GM12878 (cell line): ENCODE data around the gene MBD5. TPM values are rescaled to one million over a fixed set of nuclear protein-coding genes. Genes with fewer than 3 reads are reported as not detected.

Experiments used
- ATAC-seq: fragments of 200-7000 bp; cut with Tn5 transposase; 3 replicates; pipeline ENCODE4 v1.9.1; 2020; ENCODE audit warnings: mild to moderate bottlenecking, moderate library complexity
- BruUV-seq: library from RNA; stranded (reverse); fragments of 400-500 nt; replicated peaks from 2 replicates; lab custom pipeline; 2021; lab: Mats Ljungman, UMichigan
- CTCF ChIA-PET: fragments of 300-600 bp; sonication (Branson Sonifier 250); formaldehyde crosslinking; extraction: SDS; loops from one replicate; lab custom pipeline; 2021; ENCODE audit warnings: inconsistent platforms; lab: Yijun Ruan, JAX
- POLR2A ChIA-PET: fragments of 350-600 bp; formaldehyde crosslinking; extraction: SDS; loops from one replicate; lab custom pipeline; 2021; ENCODE audit warnings: inconsistent platforms; lab: Charles Lee
- RAD21 ChIA-PET: fragments of 300-600 bp; sonication (Branson Sonifier 250); formaldehyde crosslinking; loops from one replicate; lab custom pipeline; 2023; ENCODE audit warnings: antibody characterized with exemption; ENCODE audit not compliant: unreplicated experiment; lab: Charles Lee
- SMC1A ChIA-PET: fragments of 300-600 bp; sonication (Branson Sonifier 250); formaldehyde crosslinking; loops from one replicate; lab custom pipeline; 2023; ENCODE audit not compliant: unreplicated experiment, uncharacterized antibody; lab: Charles Lee
- DNase-seq: peaks from one replicate; pipeline ENCODE4 v3.0.0-alpha.2; 2011; ENCODE audit warnings: low read depth, low spot score
- FAIRE-seq: peaks from 3 replicates; lab custom pipeline; 2011; peaks lifted over from hg19 to GRCh38; lab: Jason Lieb, UNC
- H2AFZ ChIP-seq: 2 replicates; pipeline ENCODE4 v1.6.0; 2011; ENCODE audit warnings: low read depth, low read length, control low read depth; ENCODE audit not compliant: control insufficient read depth
- H3K27ac ChIP-seq: 2 replicates; pipeline ENCODE4 v1.5.1; 2011; ENCODE audit warnings: control low read depth; ENCODE audit not compliant: control insufficient read depth, insufficient read depth
- H3K27me3 ChIP-seq, 2 experiments: replicated peaks in 1 of 2; 2 replicates each; pipeline versions ENCODE4 v1.6.0 to v1.6.1; 2011; ENCODE audit warnings: low read length in 1 of 2; ENCODE audit not compliant: control insufficient read depth in 2 of 2, insufficient read depth in 2 of 2
- H3K36me3 ChIP-seq, 2 experiments: 2 replicates each; pipeline ENCODE4 v1.5.1; 2011; ENCODE audit warnings: low read length in 1 of 2; ENCODE audit not compliant: control insufficient read depth in 2 of 2, insufficient read depth in 2 of 2
- H3K4me1 ChIP-seq: 2 replicates; pipeline ENCODE4 v1.6.1; 2011; ENCODE audit warnings: mild to moderate bottlenecking, low read length, moderate library complexity, mixed read lengths; ENCODE audit not compliant: control insufficient read depth, insufficient read depth
- H3K4me2 ChIP-seq: 2 replicates; pipeline ENCODE4 v1.6.0; 2011; ENCODE audit warnings: control low read depth; ENCODE audit not compliant: control insufficient read depth, insufficient read depth
- H3K4me3 ChIP-seq: fragments of 200-600 bp; sonication (generic); 2 replicates; pipeline ENCODE4 v1.5.1; 2016
- H3K79me2 ChIP-seq: 2 replicates; pipeline ENCODE4 v1.6.0; 2011; ENCODE audit warnings: low read length; ENCODE audit not compliant: control insufficient read depth, insufficient read depth
- H3K9ac ChIP-seq: 2 replicates; pipeline ENCODE4 v1.8.0; 2011; ENCODE audit warnings: low read length, control low read depth, mixed read lengths; ENCODE audit not compliant: control insufficient read depth, insufficient read depth
- H3K9me3 ChIP-seq: replicated peaks from 3 replicates; pipeline ENCODE4 v1.5.1; 2011; ENCODE audit warnings: mild to moderate bottlenecking, low read length; ENCODE audit not compliant: control insufficient read depth, insufficient read depth
- H4K20me1 ChIP-seq: 2 replicates; pipeline ENCODE4 v1.6.0; 2011; ENCODE audit not compliant: control insufficient read depth, insufficient read depth
- ATF7 ChIP-seq: fragments of 450-650 bp; IDR thresholded peaks from 2 replicates; pipeline ENCODE4 v1.6.1; 2016; ENCODE audit warnings: low read depth, mild to moderate bottlenecking
- BHLHE40 ChIP-seq, 2 experiments: fragments of 450-650 bp in 1 of 2; IDR thresholded peaks; 2 replicates each; pipeline ENCODE4 v1.6.1; 2011 to 2017; ENCODE audit warnings: low read depth in 2 of 2, borderline replicate concordance in 1 of 2, improper control_type of control experiment in 1 of 2, low read length in 1 of 2, mild to moderate bottlenecking in 1 of 2
- BRCA1 ChIP-seq: IDR thresholded peaks from 2 replicates; pipeline ENCODE4 v1.6.1; 2011; ENCODE audit warnings: low read depth, low read length, improper control_type of control experiment
- CEBPZ ChIP-seq: fragments of 150-350 bp; IDR thresholded peaks from 2 replicates; pipeline ENCODE4 v1.6.1; 2016; ENCODE audit warnings: low read depth, low read length
- CHD4 ChIP-seq: fragments of 200-600 bp; sonication (generic); IDR thresholded peaks from 2 replicates; pipeline ENCODE4 v1.6.1; 2016; ENCODE audit warnings: mild to moderate bottlenecking
- ESRRA ChIP-seq: IDR thresholded peaks from 2 replicates; pipeline ENCODE4 v1.6.1; 2012; ENCODE audit warnings: mild to moderate bottlenecking, low read length, improper control_type of control experiment
- IRF3 ChIP-seq: fragments of 450-650 bp; IDR thresholded peaks from 2 replicates; pipeline ENCODE4 v1.6.1; 2014; ENCODE audit warnings: mild to moderate bottlenecking
- MEF2A ChIP-seq: IDR thresholded peaks from 2 replicates; pipeline ENCODE4 v1.6.1; 2011; ENCODE audit warnings: low read depth, mild to moderate bottlenecking, low read length, moderate library complexity; ENCODE audit not compliant: insufficient read depth
- MTA2 ChIP-seq: fragments of 450-650 bp; IDR thresholded peaks from 2 replicates; pipeline ENCODE4 v1.6.1; 2016; ENCODE audit warnings: low read depth, mild to moderate bottlenecking, moderate library complexity
- PKNOX1 ChIP-seq: fragments of 450-650 bp; IDR thresholded peaks from 2 replicates; pipeline ENCODE4 v1.6.1; 2016; ENCODE audit warnings: mild to moderate bottlenecking
- TBL1XR1 ChIP-seq: IDR thresholded peaks from 2 replicates; pipeline ENCODE4 v1.6.1; 2012; ENCODE audit warnings: low read depth, low read length, improper control_type of control experiment
- ZBTB4 ChIP-seq: fragments of 450-650 bp; formaldehyde crosslinking; IDR thresholded peaks from 2 replicates; pipeline ENCODE4 v1.4.0; 2022; ENCODE audit warnings: mild to moderate bottlenecking, moderate library complexity
- ZNF622 ChIP-seq: fragments of 450-650 bp; IDR thresholded peaks from 2 replicates; pipeline ENCODE4 v1.6.1; 2017; ENCODE audit warnings: mild to moderate bottlenecking, inconsistent platforms
- WGBS: methylation state at CpG from one replicate; pipeline ENCODE4 v1.1.6; 2016; ENCODE audit warnings: low lambda C conversion rate; ENCODE audit not compliant: insufficient replicate concordance, insufficient coverage; ENCODE audit errors: missing lambda C conversion rate; 5-methylcytosine and 5-hydroxymethylcytosine counted together
- in situ Hi-C: fragments of 300-500 bp; cut with MboI; formaldehyde crosslinking; loops from 9 replicates; pipeline ENCODE4 v1.14.3; 2018; ENCODE audit warnings: mixed read lengths
- intact Hi-C: fragments of 100-400 bp; cut with micrococcal nuclease; formaldehyde crosslinking; loops from one replicate; pipeline ENCODE4 v1.14.2; 2022; ENCODE audit not compliant: unreplicated experiment
- polyA plus RNA-seq, 11 experiments: library from polyadenylated mRNA; depleted of rRNA in 4 of 11; unstranded in 6 of 11; stranded (reverse) in 5 of 11; fragments of >200 nt; fragmentation: Nextera tagmentation in 4 of 11; fragmentation: Illumina TruSeq in 1 of 11; extraction: Ambion mirVana in 4 of 11; extraction: Trizol in 1 of 11; gene quantifications; 1 replicate in 1 of 11; 2 replicates in 10 of 11; pipeline versions ENCODE4 v1.2.1 to v1.2.3, GENCODE V29; 2011 to 2016; ENCODE audit warnings: inconsistent platforms in 2 of 11, missing spikeins in 2 of 11, low read depth in 1 of 11
- total RNA-seq, 4 experiments: library from RNA; depleted of rRNA in 3 of 4; stranded (reverse); fragments of >200 nt in 3 of 4; fragmentation: Illumina TruSeq in 1 of 4; extraction: Trizol in 1 of 4; gene quantifications; 2 replicates each; pipeline versions ENCODE4 v1.2.1 to v1.2.3, GENCODE V29; 2013 to 2021

The MBD5 gene
- total and polyA plus RNA-seq, 10 of the 15 experiments (the other 5 are each of a cell fraction or from before 2014, with no cell fraction given) = 7.4 to 58.0 (median 21.2) TPM

GRCh38 chr2:148136441-148136840, 115.5 kb downstream of the MBD5 start:
- 86% methylated on average over 1 of the region's 1 CpG for WGBS
- Histone ChIP-seq H3K4me3 (no peak overlapping the region), H3K36me3 (no peaks in the 10 kb centered on the region; a peak in 1 of 4 replicates), H3K27me3 (no peaks in the 10 kb centered on the region), H3K79me2 (no peaks in the 10 kb centered on the region), H2AFZ (no peak overlapping the region), H3K9ac (no peak overlapping the region), H3K9me3 (no peaks in the 10 kb centered on the region; the same call in 2 of the 3 replicates), H4K20me1 (no peaks in the 10 kb centered on the region), H3K4me2 (no peak overlapping the region), H3K27ac (no peak overlapping the region), H3K4me1 (no peaks in the 10 kb centered on the region)
- ATAC-seq (no peak), DNase-seq (no peak), FAIRE-seq (no peak)
- no TSS peak for BruUV-seq
- ChIA-PET CTCF (interaction anchor here (0.6 kb wide), 1 partner anchor 202 kb away, joined by 3 read pairs; no protein-coding TSS in a partner anchor), RAD21 (no interaction called here), POLR2A (no interaction called here), SMC1A (interaction anchor here (0.7 to 1.1 kb wide), 2 partner anchors 54 to 71 kb away, joined by 3 to 4 read pairs; no protein-coding TSS in a partner anchor)
- in situ Hi-C loops = no loop called here
- intact Hi-C loops = no loop called here
- TF ChIP-seq ATF7 (no peak), MTA2 (no peak), IRF3 (no peak), CHD4 (no peak), ZBTB4 (no peak), ESRRA (no peak), MEF2A (no peak), ZNF622 (no peak), CEBPZ (no peak), BRCA1 (no peak), BHLHE40 (IDR thresholded peaks at IDR 0.05; ENCODE audit: borderline replicate concordance in 1 of 2, low read depth in 2 of 2, low read length in 1 of 2) (no peak), PKNOX1 (no peak), TBL1XR1 (no peak)
